HUES48 (cell line): ENCODE measurements around the gene FBXO44.

ENCODE experiments used
- H3K27ac ChIP-seq: one replicate; pipeline ENCODE4 v1.7.0; 2013; ENCODE audit warnings: low read depth, low read length, inconsistent platforms
- H3K27me3 ChIP-seq: 2 replicates; pipeline ENCODE4 v1.6.1; 2013; ENCODE audit warnings: mild to moderate bottlenecking, low read length; ENCODE audit not compliant: control insufficient read depth, insufficient read depth
- H3K36me3 ChIP-seq: 2 replicates; pipeline ENCODE4 v1.6.1; 2013; ENCODE audit warnings: low read length; ENCODE audit not compliant: control insufficient read depth, insufficient read depth
- H3K4me1 ChIP-seq: 2 replicates; pipeline ENCODE4 v1.6.1; 2013; ENCODE audit warnings: mild to moderate bottlenecking, low read length; ENCODE audit not compliant: control insufficient read depth, insufficient read depth
- H3K4me3 ChIP-seq: 2 replicates; pipeline ENCODE4 v1.5.1; 2013; ENCODE audit warnings: mild to moderate bottlenecking, low read depth, low read length
- H3K9ac ChIP-seq: 2 replicates; pipeline ENCODE4 v1.6.1; 2013; ENCODE audit warnings: mild to moderate bottlenecking, low read depth, low read length, moderate library complexity
- H3K9me3 ChIP-seq: 2 replicates; pipeline ENCODE4 v1.6.1; 2013; ENCODE audit warnings: low read length; ENCODE audit not compliant: control insufficient read depth, insufficient read depth

Gene FBXO44

DNA sequence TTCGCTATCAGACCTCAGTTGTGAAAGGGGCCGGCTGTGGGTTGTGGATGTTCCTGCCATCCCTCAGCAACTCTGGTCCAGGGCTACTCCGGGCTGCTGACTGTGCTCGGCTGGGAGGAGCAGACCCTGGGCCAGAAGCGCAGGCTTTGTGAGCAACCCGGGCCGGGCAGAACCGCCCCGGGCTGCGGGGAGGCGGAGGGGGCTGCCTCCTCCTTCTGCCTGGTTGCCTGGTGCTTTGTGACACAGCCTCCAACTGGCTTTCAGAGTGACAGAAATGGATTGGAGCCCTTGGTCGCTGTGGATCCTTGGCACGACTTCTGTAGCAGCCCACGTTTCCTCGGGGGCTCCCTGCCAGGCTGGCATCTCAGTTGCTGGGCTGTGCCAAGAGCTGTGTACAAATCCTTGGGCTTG lies 46.9 kb downstream of the FBXO44 start:
- Histone ChIP-seq H3K27me3 (no peaks in the 10 kb centered on the region), H3K9ac (no peak overlapping the region), H3K9me3 (no peaks in the 10 kb centered on the region), H3K36me3 (0 out of 2 replicates have a peak, but pooled peaks cover 5% of the 10 kb centered on the region), H3K4me3 (no peak overlapping the region), H3K4me1 (peaks cover 36% of the 10 kb centered on the region), H3K27ac (peak overlapping the region; percentile 47)

- no peak overlapping the region for H3K4me3 ChIP-seq
- H3K4me1 ChIP-seq, result peaks cover 38% of the 10 kb centered on the region
- H3K27ac ChIP-seq, result no peak overlapping the region
Observed at GRCh38 chr1:11701981-11702803, 47.5 kb downstream of the FBXO44 start.

GRCh38 chr1:11703357-11704193 lies 48.9 kb downstream of the FBXO44 start:
- Histone ChIP-seq H3K9ac (no peak overlapping the region), H3K4me1 (peaks cover 45% of the 10 kb centered on the region), H3K27me3 (no peaks in the 10 kb centered on the region), H3K27ac (peak overlapping the region; percentile 31), H3K4me3 (no peak overlapping the region), H3K36me3 (peaks cover 5% of the 10 kb centered on the region; the same call in 1 of the 2 replicates), H3K9me3 (no peaks in the 10 kb centered on the region)

More at GRCh38 chr1:11701981-11702803, 47.5 kb downstream of the FBXO44 start:
- Histone ChIP-seq H3K36me3 (0 out of 2 replicates have a peak, but pooled peaks cover 5% of the 10 kb centered on the region), H3K9me3 (no peaks in the 10 kb centered on the region), H3K27me3 (no peaks in the 10 kb centered on the region), H3K9ac (no peak overlapping the region)

- H3K4me1 ChIP-seq, result peaks cover 48% of the 10 kb centered on the region
- no peaks in the 10 kb centered on the region for H3K9me3 ChIP-seq
- peaks cover 5% of the 10 kb centered on the region; the same call in 1 of the 2 replicates for H3K36me3 ChIP-seq
- no peaks in the 10 kb centered on the region for H3K27me3 ChIP-seq
- peak overlapping the region; percentile 31 for H3K27ac ChIP-seq
- no peak overlapping the region for H3K4me3 ChIP-seq
- H3K9ac ChIP-seq, result no peak overlapping the region
Observed at GRCh38 chr1:11704194-11704529, 49.5 kb downstream of the FBXO44 start.

GRCh38 chr1:11704691-11705475 lies 50.2 kb downstream of the FBXO44 start:
- Histone ChIP-seq H3K4me1 (peaks cover 48% of the 10 kb centered on the region), H3K9me3 (no peaks in the 10 kb centered on the region), H3K36me3 (peaks cover 5% of the 10 kb centered on the region; the same call in 1 of the 2 replicates), H3K4me3 (no peak overlapping the region), H3K9ac (no peak overlapping the region), H3K27me3 (no peaks in the 10 kb centered on the region), H3K27ac (no peak overlapping the region)

- Histone ChIP-seq H3K4me1 (peaks cover 43% of the 10 kb centered on the region), H3K27ac (no peak overlapping the region), H3K27me3 (no peaks in the 10 kb centered on the region), H3K4me3 (no peak overlapping the region), H3K36me3 (peaks cover 5% of the 10 kb centered on the region; the same call in 1 of the 2 replicates), H3K9ac (no peak overlapping the region), H3K9me3 (no peaks in the 10 kb centered on the region)
Observed at GRCh38 chr1:11705596-11705995, 50.9 kb downstream of the FBXO44 start.

DNA sequence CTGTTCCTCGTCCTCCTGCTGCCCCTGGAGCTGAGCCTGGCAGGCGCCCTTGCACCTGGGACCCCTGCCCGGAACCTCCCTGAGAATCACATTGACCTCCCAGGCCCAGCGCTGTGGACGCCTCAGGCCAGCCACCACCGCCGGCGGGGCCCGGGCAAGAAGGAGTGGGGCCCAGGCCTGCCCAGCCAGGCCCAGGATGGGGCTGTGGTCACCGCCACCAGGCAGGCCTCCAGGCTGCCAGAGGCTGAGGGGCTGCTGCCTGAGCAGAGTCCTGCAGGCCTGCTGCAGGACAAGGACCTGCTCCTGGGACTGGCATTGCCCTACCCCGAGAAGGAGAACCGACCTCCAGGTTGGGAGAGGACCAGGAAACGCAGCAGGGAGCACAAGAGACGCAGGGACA lies 51.6 kb downstream of the FBXO44 start:
- no peak overlapping the region for H3K4me3 ChIP-seq
- H3K36me3 ChIP-seq, result peaks cover 5% of the 10 kb centered on the region; the same call in 1 of the 2 replicates
- no peak overlapping the region for H3K9ac ChIP-seq
- H3K4me1 ChIP-seq, result peaks cover 36% of the 10 kb centered on the region
- no peaks in the 10 kb centered on the region for H3K27me3 ChIP-seq
- H3K9me3 ChIP-seq, result no peaks in the 10 kb centered on the region
- no peak overlapping the region for H3K27ac ChIP-seq

GRCh38 chr1:11707621-11708276 lies 53.1 kb downstream of the FBXO44 start:
- H3K36me3 ChIP-seq, result peaks cover 11% of the 10 kb centered on the region; the same call in 1 of the 2 replicates
- no peak overlapping the region for H3K4me3 ChIP-seq
- H3K9me3 ChIP-seq, result no peaks in the 10 kb centered on the region
- H3K27me3 ChIP-seq, result no peaks in the 10 kb centered on the region
- H3K27ac ChIP-seq, result no peak overlapping the region
- peaks cover 34% of the 10 kb centered on the region for H3K4me1 ChIP-seq
- no peak overlapping the region for H3K9ac ChIP-seq

DNA sequence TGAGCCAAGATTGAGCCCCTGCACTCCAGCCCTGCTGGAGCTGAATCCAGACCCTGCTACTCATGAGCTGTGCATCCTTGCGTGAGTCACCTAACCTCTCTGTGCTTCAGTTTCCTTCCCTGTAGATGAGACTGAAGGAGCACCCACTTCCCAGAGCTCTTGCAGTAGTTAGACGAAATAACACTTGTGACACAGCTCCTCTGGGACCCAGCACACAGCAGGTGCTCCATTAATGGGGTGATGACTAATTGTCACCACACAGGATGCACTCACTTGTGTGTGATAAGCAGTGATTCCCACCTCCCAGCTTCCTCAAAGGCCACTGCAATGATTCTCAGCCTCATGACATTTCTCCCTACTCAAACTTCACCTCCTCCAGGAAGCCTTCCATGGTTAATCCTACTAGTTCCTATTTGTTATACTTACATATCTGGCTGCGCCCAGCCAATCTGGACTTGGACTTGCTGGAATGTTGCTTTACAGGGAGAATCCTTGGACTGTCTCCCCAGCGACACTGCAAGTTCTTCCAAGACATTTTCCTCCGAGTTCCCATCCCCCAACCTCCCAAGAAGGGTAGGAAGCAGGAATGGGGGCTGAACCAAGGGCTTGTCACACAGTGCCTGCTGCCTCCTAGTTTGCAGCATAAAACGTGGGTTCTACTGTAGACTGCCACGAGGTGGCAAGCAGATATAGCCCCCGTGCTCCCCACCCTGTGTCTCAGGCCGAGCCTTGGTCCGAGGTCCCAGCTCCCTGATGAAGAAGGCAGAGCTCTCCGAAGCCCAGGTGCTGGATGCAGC lies 54.1 kb downstream of the FBXO44 start:
- no peak overlapping the region for H3K9ac ChIP-seq
- H3K27ac ChIP-seq, result no peak overlapping the region
- peaks cover 13% of the 10 kb centered on the region; the same call in 1 of the 2 replicates for H3K36me3 ChIP-seq
- no peak overlapping the region for H3K4me3 ChIP-seq
- no peaks in the 10 kb centered on the region for H3K27me3 ChIP-seq
- H3K9me3 ChIP-seq, result no peaks in the 10 kb centered on the region
- H3K4me1 ChIP-seq, result peaks cover 32% of the 10 kb centered on the region
